Measurements from ENCODE around the gene LATS2.

Gene LATS2

DNA sequence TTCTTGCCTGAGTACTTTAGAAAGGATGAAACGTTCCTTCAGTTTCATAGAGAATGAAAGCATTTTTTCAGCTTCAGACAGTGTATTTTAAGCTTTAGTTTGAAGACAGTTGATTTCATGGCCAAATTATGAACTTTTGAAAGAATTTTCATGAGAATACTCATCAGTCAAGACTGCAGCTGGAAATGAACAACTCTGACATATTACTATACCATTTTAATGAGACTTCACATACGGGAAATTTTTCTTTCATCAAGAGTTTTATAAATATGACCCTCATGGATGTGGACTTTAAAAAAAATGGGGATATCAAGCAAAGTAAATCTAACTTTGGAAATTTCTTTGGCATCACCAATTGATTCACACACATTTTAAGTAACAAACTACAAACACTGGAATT lies 6.4 kb downstream of the LATS2 start:
- peak; percentile 11 for ATAC-seq
- TF ChIP-seq TOX (CRISPR knock-in tag; IDR thresholded peaks at IDR 0.05; ENCODE audit: borderline replicate concordance) (no peak), ZFP30 (CRISPR knock-in tag; IDR thresholded peaks at IDR 0.05) (no peak), CSDC2 (CRISPR knock-in tag; IDR thresholded peaks at IDR 0.05) (no peak), OSR1 (CRISPR knock-in tag; IDR thresholded peaks at IDR 0.05) (no peak), SNAI2 (CRISPR knock-in tag; IDR thresholded peaks at IDR 0.05) (no peak), ARNTL (CRISPR knock-in tag; IDR thresholded peaks at IDR 0.05; ENCODE audit: borderline replicate concordance, low read depth) (no peak), GLIS3 (CRISPR knock-in tag; IDR thresholded peaks at IDR 0.05) (no peak), ZNF70 (CRISPR knock-in tag; IDR thresholded peaks at IDR 0.05) (no peak)
- TF ChIP-seq, protein P1, sequence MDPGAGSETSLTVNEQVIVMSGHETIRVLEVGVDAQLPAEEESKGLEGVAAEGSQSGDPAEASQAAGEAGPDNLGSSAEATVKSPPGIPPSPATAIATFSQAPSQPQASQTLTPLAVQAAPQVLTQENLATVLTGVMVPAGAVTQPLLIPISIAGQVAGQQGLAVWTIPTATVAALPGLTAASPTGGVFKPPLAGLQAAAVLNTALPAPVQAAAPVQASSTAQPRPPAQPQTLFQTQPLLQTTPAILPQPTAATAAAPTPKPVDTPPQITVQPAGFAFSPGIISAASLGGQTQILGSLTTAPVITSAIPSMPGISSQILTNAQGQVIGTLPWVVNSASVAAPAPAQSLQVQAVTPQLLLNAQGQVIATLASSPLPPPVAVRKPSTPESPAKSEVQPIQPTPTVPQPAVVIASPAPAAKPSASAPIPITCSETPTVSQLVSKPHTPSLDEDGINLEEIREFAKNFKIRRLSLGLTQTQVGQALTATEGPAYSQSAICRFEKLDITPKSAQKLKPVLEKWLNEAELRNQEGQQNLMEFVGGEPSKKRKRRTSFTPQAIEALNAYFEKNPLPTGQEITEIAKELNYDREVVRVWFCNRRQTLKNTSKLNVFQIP (CRISPR knock-in tag; IDR thresholded peaks at IDR 0.05; ENCODE audit: borderline replicate concordance, low read depth): no peak

DNA sequence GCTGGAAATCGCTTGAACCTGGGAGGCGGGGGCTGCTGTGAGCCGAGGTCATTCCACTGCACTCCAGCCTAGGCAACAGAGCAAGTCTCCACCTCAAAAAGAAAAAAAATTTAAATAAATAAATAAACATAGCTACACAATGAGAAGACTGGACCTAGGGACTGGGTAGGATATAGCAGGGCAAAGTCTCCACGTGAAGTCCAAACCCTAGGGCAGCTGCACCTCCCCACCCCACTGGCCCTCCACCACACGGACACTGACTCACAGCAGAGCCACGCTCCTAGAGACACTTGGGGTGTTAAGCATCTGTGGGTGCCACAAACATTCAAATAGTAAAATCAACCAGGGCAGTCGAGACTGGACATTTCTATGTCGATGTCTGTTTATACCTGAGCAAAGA lies 7.1 kb downstream of the LATS2 start:
- peak; percentile 27 for ATAC-seq
- TF ChIP-seq, protein P1 (CRISPR knock-in tag; IDR thresholded peaks at IDR 0.05; ENCODE audit: borderline replicate concordance, low read depth): no peak
- TF ChIP-seq ARNTL (CRISPR knock-in tag; IDR thresholded peaks at IDR 0.05; ENCODE audit: borderline replicate concordance, low read depth) (no peak), GLIS3 (CRISPR knock-in tag; IDR thresholded peaks at IDR 0.05) (no peak), RARB (CRISPR knock-in tag; IDR thresholded peaks at IDR 0.05) (no peak), OSR1 (CRISPR knock-in tag; IDR thresholded peaks at IDR 0.05) (no peak), ZC3H10 (CRISPR knock-in tag; IDR thresholded peaks at IDR 0.05) (no peak), ISL1 (CRISPR knock-in tag; IDR thresholded peaks at IDR 0.05) (no peak), ZNF565 (CRISPR knock-in tag; conservative IDR thresholded peaks at IDR 0.05; ENCODE audit: low read depth) (no peak), ZFP3 (CRISPR knock-in tag; IDR thresholded peaks at IDR 0.05) (no peak), TCF4 (CRISPR knock-in tag; IDR thresholded peaks at IDR 0.05; ENCODE audit: borderline replicate concordance) (no peak), CREB5 (CRISPR knock-in tag; IDR thresholded peaks at IDR 0.05; ENCODE audit: low read depth) (no peak), PPARA (CRISPR knock-in tag; IDR thresholded peaks at IDR 0.05; ENCODE audit: borderline replicate concordance) (no peak), ZNF70 (CRISPR knock-in tag; IDR thresholded peaks at IDR 0.05) (no peak), ZNF8 (CRISPR knock-in tag; IDR thresholded peaks at IDR 0.05) (no peak)
- TF ChIP-seq, protein P2, sequence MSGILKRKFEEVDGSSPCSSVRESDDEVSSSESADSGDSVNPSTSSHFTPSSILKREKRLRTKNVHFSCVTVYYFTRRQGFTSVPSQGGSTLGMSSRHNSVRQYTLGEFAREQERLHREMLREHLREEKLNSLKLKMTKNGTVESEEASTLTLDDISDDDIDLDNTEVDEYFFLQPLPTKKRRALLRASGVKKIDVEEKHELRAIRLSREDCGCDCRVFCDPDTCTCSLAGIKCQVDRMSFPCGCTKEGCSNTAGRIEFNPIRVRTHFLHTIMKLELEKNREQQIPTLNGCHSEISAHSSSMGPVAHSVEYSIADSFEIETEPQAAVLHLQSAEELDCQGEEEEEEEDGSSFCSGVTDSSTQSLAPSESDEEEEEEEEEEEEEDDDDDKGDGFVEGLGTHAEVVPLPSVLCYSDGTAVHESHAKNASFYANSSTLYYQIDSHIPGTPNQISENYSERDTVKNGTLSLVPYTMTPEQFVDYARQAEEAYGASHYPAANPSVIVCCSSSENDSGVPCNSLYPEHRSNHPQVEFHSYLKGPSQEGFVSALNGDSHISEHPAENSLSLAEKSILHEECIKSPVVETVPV (CRISPR knock-in tag; IDR thresholded peaks at IDR 0.05): no peak
- TF ChIP-seq, protein P3, sequence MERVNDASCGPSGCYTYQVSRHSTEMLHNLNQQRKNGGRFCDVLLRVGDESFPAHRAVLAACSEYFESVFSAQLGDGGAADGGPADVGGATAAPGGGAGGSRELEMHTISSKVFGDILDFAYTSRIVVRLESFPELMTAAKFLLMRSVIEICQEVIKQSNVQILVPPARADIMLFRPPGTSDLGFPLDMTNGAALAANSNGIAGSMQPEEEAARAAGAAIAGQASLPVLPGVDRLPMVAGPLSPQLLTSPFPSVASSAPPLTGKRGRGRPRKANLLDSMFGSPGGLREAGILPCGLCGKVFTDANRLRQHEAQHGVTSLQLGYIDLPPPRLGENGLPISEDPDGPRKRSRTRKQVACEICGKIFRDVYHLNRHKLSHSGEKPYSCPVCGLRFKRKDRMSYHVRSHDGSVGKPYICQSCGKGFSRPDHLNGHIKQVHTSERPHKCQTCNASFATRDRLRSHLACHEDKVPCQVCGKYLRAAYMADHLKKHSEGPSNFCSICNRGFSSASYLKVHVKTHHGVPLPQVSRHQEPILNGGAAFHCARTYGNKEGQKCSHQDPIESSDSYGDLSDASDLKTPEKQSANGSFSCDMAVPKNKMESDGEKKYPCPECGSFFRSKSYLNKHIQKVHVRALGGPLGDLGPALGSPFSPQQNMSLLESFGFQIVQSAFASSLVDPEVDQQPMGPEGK (CRISPR knock-in tag; IDR thresholded peaks at IDR 0.05; ENCODE audit: borderline replicate concordance): no peak

DNA sequence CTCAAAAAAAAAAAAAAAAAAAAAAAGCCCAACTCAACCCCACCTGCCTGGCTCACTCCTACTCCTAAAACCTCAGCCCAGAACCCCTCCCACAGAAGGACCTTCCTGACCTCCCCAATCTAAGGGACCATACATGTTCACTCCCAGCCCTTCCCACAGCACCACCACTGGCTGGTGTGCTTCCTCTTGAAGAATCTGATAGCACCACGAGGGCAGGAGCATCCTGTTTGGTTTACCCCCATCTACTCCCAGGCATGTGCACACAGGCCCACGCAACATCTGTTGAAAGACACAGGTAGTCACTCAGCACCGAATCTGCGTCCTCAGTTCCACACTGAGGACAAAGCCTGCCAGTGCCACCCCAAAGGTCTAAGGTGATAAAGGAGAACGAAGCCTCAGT lies 8.2 kb downstream of the LATS2 start:
- ATAC-seq: no peak
- TF ChIP-seq ZNF565 (CRISPR knock-in tag; conservative IDR thresholded peaks at IDR 0.05; ENCODE audit: low read depth) (no peak), SNAI2 (CRISPR knock-in tag; IDR thresholded peaks at IDR 0.05) (no peak), GLIS3 (CRISPR knock-in tag; IDR thresholded peaks at IDR 0.05) (no peak), RARB (CRISPR knock-in tag; IDR thresholded peaks at IDR 0.05) (no peak), CSDC2 (CRISPR knock-in tag; IDR thresholded peaks at IDR 0.05) (no peak), BACH2 (CRISPR knock-in tag; IDR thresholded peaks at IDR 0.05; ENCODE audit: borderline replicate concordance) (no peak), TSHZ2 (CRISPR knock-in tag; IDR thresholded peaks at IDR 0.05) (no peak), ZFP3 (CRISPR knock-in tag; IDR thresholded peaks at IDR 0.05) (no peak), ZC3H10 (CRISPR knock-in tag; IDR thresholded peaks at IDR 0.05) (no peak), ZNF70 (CRISPR knock-in tag; IDR thresholded peaks at IDR 0.05) (no peak), ZNF8 (CRISPR knock-in tag; IDR thresholded peaks at IDR 0.05) (no peak)

All from SK-N-SH treated with all-trans-retinoic acid at 6 μM for 48 hours (cell line).